CD14-positive monocyte (primary cell): Measurements from ENCODE around the gene GMDS. TPM values are rescaled to one million over a fixed set of nuclear protein-coding genes. Genes with fewer than 3 reads are reported as not detected.

Source experiments
- DNase-seq, 3 donors: peaks; one replicate each; pipeline ENCODE4 v3.0.0-alpha.2; 2011 to 2022
- H2AFZ ChIP-seq: 2 replicates; pipeline ENCODE4 v1.6.0; 2012; ENCODE audit warnings: mild to moderate bottlenecking, low read depth, low read length, inconsistent platforms; ENCODE audit not compliant: insufficient read depth, poor library complexity, severe bottlenecking
- H3K27ac ChIP-seq, 2 donors: 1 replicate in 1 of 2; 2 replicates in 1 of 2; pipeline ENCODE4 v1.5.1; 2012 to 2013; ENCODE audit warnings: low read length in 2 of 2, control low read depth in 1 of 2, inconsistent platforms in 1 of 2, low read depth in 1 of 2, mild to moderate bottlenecking in 1 of 2
- H3K27me3 ChIP-seq, 2 donors: one replicate each; pipeline versions ENCODE4 v1.6.0 to v1.6.1; 2011 to 2013; ENCODE audit warnings: low read length in 2 of 2; ENCODE audit not compliant: control insufficient read depth in 2 of 2, insufficient read depth in 2 of 2
- H3K36me3 ChIP-seq, 2 donors: replicated peaks in 1 of 2; 1 replicate in 1 of 2; 2 replicates in 1 of 2; pipeline versions ENCODE4 v1.5.1 to v1.6.1; 2012 to 2013; ENCODE audit warnings: low read length in 2 of 2, control low read depth in 1 of 2, inconsistent platforms in 1 of 2, mild to moderate bottlenecking in 1 of 2; ENCODE audit not compliant: insufficient read depth in 2 of 2, control insufficient read depth in 1 of 2
- H3K4me1 ChIP-seq, 2 donors: 1 replicate in 1 of 2; 2 replicates in 1 of 2; pipeline versions ENCODE4 v1.5.1 to v1.6.1; 2012 to 2013; ENCODE audit warnings: low read length in 2 of 2, control low read depth in 1 of 2, inconsistent platforms in 1 of 2, mild to moderate bottlenecking in 1 of 2, moderate library complexity in 1 of 2; ENCODE audit not compliant: insufficient read depth in 2 of 2, control insufficient read depth in 1 of 2
- H3K4me2 ChIP-seq: replicated peaks from 2 replicates; pipeline ENCODE3; 2012; ENCODE audit warnings: low read length, moderate library complexity, mild to moderate bottlenecking; ENCODE audit not compliant: poor library complexity, severe bottlenecking; ENCODE audit errors: extremely low read depth
- H3K4me3 ChIP-seq, 3 experiments: fragments of 200-600 bp in 1 of 3; sonication (generic) in 1 of 3; replicated peaks in 1 of 3; 1 replicate in 2 of 3; 2 replicates in 1 of 3; pipeline ENCODE4 v1.5.1; 2011 to 2013; ENCODE audit warnings: low read length in 3 of 3, mild to moderate bottlenecking in 3 of 3, control low read depth in 2 of 3, low read depth in 2 of 3, inconsistent platforms in 1 of 3, moderate library complexity in 1 of 3
- H3K79me2 ChIP-seq: 2 replicates; pipeline ENCODE4 v1.6.0; 2012; ENCODE audit warnings: mild to moderate bottlenecking, control low read depth, inconsistent platforms, low read length, moderate library complexity; ENCODE audit not compliant: insufficient read depth
- H3K9ac ChIP-seq: 2 replicates; pipeline ENCODE4 v1.6.0; 2017; ENCODE audit warnings: low read length, mild to moderate bottlenecking; ENCODE audit not compliant: insufficient read depth, poor library complexity, severe bottlenecking
- H3K9me3 ChIP-seq, 2 donors: replicated peaks in 1 of 2; 1 replicate in 1 of 2; 2 replicates in 1 of 2; pipeline versions ENCODE4 v1.5.1 to v1.6.1; 2012 to 2013; ENCODE audit warnings: low read length in 2 of 2, control low read depth in 1 of 2; ENCODE audit not compliant: control insufficient read depth in 1 of 2, insufficient read depth in 1 of 2
- H4K20me1 ChIP-seq: 2 replicates; pipeline ENCODE4 v1.6.0; 2012; ENCODE audit warnings: mild to moderate bottlenecking, low read length, control low read depth, moderate library complexity; ENCODE audit not compliant: insufficient read depth
- H3K27ac Mint-ChIP-seq, 7 donors: one replicate each; pipeline ENCODE4 v1.8.0; 2020; ENCODE audit warnings: mild to moderate bottlenecking in 7 of 7, mixed read lengths in 7 of 7, moderate library complexity in 6 of 7, inconsistent platforms in 2 of 7
- H3K27me3 Mint-ChIP-seq, 3 donors: one replicate each; pipeline ENCODE4 v1.8.0; 2021 to 2022; ENCODE audit warnings: low read depth in 3 of 3, mild to moderate bottlenecking in 3 of 3, mixed read lengths in 3 of 3, moderate library complexity in 3 of 3, inconsistent platforms in 1 of 3
- H3K36me3 Mint-ChIP-seq, 2 donors: one replicate each; pipeline ENCODE4 v1.8.0; 2020; ENCODE audit warnings: mixed read lengths in 2 of 2, inconsistent platforms in 1 of 2, mild to moderate bottlenecking in 1 of 2
- H3K4me1 Mint-ChIP-seq: one replicate; pipeline ENCODE4 v1.8.0; 2020; ENCODE audit warnings: mild to moderate bottlenecking, mixed read lengths
- H3K4me3 Mint-ChIP-seq, 2 donors: one replicate each; pipeline ENCODE4 v1.8.0; 2020; ENCODE audit warnings: mild to moderate bottlenecking in 2 of 2, mixed read lengths in 2 of 2, moderate library complexity in 1 of 2
- H3K9me3 Mint-ChIP-seq, 7 donors: one replicate each; pipeline ENCODE4 v1.8.0; 2020 to 2022; ENCODE audit warnings: mixed read lengths in 7 of 7, mild to moderate bottlenecking in 6 of 7, moderate library complexity in 6 of 7, inconsistent platforms in 2 of 7
- CTCF ChIP-seq: fragments of 200-600 bp; IDR thresholded peaks from one replicate; pipeline ENCODE4 v1.8.0; 2022; ENCODE audit warnings: antibody characterized with exemption, mild to moderate bottlenecking
- WGBS: methylation state at CpG from one replicate; pipeline ENCODE4 v1.1.5; 2013; ENCODE audit warnings: missing lambda C conversion rate; ENCODE audit not compliant: insufficient coverage; 5-methylcytosine and 5-hydroxymethylcytosine counted together
- intact Hi-C, 2 donors: fragments of 100-400 bp; cut with micrococcal nuclease; formaldehyde crosslinking; loops; one replicate each; pipeline versions ENCODE4 v1.15.0 to v1.15.1; 2023
- polyA plus RNA-seq, 3 donors: library from polyadenylated mRNA; depleted of rRNA in 1 of 3; unstranded in 2 of 3; stranded (reverse) in 1 of 3; fragments of 300-500 nt in 2 of 3; fragments of >200 nt in 1 of 3; fragmentation: Illumina TruSeq in 2 of 3; gene quantifications; 1 replicate in 2 of 3; 2 replicates in 1 of 3; pipeline ENCODE4 v1.2.3, GENCODE V29; 2012 to 2021

Gene GMDS
- polyA plus RNA-seq, 3 donors, result 10.5 to 19.9 (median 17.6) TPM

- Histone ChIP-seq H3K4me2 (no peak overlapping the region), H4K20me1 (no peaks in the 10 kb centered on the region), H3K9me3 (no peaks in the 10 kb centered on the region), H3K4me1 (peaks cover 2% of the 10 kb centered on the region in 2 donors), H2AFZ (no peak overlapping the region), H3K79me2 (no peaks in the 10 kb centered on the region), H3K27me3 (no peaks in the 10 kb centered on the region), H3K27ac (no peak overlapping the region), H3K36me3 (no peaks in the 10 kb centered on the region), H3K9ac (no peak overlapping the region), H3K4me3 (no peak overlapping the region)
- H3K9me3 Mint-ChIP-seq, result peaks cover 0 to 4% (median 0%) of the 10 kb centered on the region in 7 donors
- H3K36me3 Mint-ChIP-seq, result peaks cover 5 to 9% of the 10 kb centered on the region in 2 donors
- H3K4me3 Mint-ChIP-seq, result no peak overlapping the region
- peaks cover 2% of the 10 kb centered on the region for H3K4me1 Mint-ChIP-seq
- intact Hi-C loops, result no loop called here
- no peak for DNase-seq
- no peak overlapping the region for H3K27ac Mint-ChIP-seq
- H3K27me3 Mint-ChIP-seq, result no peaks in the 10 kb centered on the region
- TF ChIP-seq CTCF, result no peak
- WGBS, result no CpG with 5 or more reads among the region's 1 CpG
Measured at GRCh38 chr6:2119275-2119674, 126.1 kb downstream of the GMDS start.

GRCh38 chr6:2118136-2118535, 127.3 kb downstream of the GMDS start:
- 40% methylated on average over 1 of the region's 1 CpG for WGBS
- H3K27me3 Mint-ChIP-seq, result no peaks in the 10 kb centered on the region

More at GRCh38 chr6:2118136-2118535, 127.3 kb downstream of the GMDS start:
- Histone ChIP-seq H4K20me1 (no peaks in the 10 kb centered on the region), H3K27me3 (no peaks in the 10 kb centered on the region), H3K4me1 (no peaks in the 10 kb centered on the region), H2AFZ (no peak overlapping the region), H3K36me3 (no peaks in the 10 kb centered on the region), H3K79me2 (no peaks in the 10 kb centered on the region), H3K4me3 (no peak overlapping the region), H3K9me3 (no peaks in the 10 kb centered on the region), H3K4me2 (no peak overlapping the region), H3K9ac (no peak overlapping the region), H3K27ac (no peak overlapping the region)
- Mint-ChIP-seq H3K36me3 (peaks cover 5 to 14% of the 10 kb centered on the region in 2 donors), H3K4me1 (no peaks in the 10 kb centered on the region), H3K9me3 (peaks cover 0 to 2% (median 0%) of the 10 kb centered on the region in 7 donors), H3K27ac (no peak overlapping the region), H3K4me3 (no peak overlapping the region)
- no peak for DNase-seq
- TF ChIP-seq CTCF, result no peak
- intact Hi-C loops, result no loop called here
